ENCODE results near the gene NPC1L1.

- TF ChIP-seq CTCF (conservative IDR thresholded peaks at IDR 0.05; ENCODE audit: low read depth, low read length) (no peak), EZH2phosphoT487 (IDR thresholded peaks at IDR 0.05; ENCODE audit: borderline replicate concordance, low read length) (no peak)
These were observed 46.2 kb downstream of the NPC1L1 start for GRCh38 chr7:44494960-44495359.
